GM08714 (cell line): ENCODE measurements around the gene KASH5.
"Not testable (repeated sequence)": the region's sequence is repeated elsewhere in the genome, so short reads cannot be mapped to it uniquely, and the experiment has no call there.

Experiments
- H3K4me3 ChIP-seq: fragments of 200-500 bp; sonication (Bioruptor generic); 2 replicates; pipeline ENCODE4 v1.5.1; 2014; ENCODE audit warnings: mild to moderate bottlenecking, low read length, inconsistent platforms
- ZNF274 ChIP-seq: IDR thresholded peaks from 2 replicates; pipeline ENCODE4 v1.6.1; 2012; ENCODE audit warnings: mild to moderate bottlenecking, low read depth, low read length

The KASH5 gene

DNA sequence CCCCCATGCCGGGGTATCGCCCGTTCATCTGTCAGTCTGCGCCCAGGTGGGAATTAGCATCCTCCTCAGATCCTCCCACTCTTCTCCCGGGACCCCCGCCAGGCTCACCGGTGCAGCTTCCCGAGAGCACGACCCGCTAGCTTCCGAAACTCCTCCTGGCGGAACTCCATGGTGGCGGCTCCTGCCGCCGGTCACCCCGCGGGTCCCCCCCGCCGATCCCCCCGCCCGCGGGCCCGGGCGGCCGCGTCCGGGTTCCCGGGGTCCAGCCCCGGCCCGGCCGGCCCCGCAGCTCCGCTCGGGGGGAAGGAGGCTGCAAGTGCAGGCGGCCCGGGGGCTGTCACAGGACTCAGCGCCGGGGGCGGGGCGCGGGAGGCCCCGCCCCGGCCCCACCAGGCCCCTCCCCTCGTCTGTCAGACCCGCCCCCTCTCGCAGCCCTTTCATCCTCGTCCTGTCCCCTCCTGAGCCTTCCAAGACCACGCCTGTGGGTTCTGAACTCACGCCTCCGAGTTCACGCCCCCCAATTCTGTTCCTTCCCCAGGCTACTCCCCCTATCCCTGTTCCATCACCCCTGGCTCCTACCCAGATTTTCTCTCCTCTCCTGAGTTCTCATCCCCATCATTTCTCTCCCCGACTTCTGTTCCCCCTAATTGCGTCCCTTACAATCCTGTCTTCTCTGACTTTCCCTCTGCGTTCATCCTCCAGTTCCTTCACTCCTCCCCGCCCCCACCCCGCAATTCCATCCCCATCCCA lies 53.3 kb downstream of the KASH5 start, which contains the start of gene SLC17A7:
SLC17A7 (minus strand) TSS at position 318 of the 750 bp plus-strand sequence; CDS start at position 170, 148 bp downstream.
- no peak within 1 kb of the TSS for H3K4me3 ChIP-seq
- TF ChIP-seq ZNF274 = no peak

DNA sequence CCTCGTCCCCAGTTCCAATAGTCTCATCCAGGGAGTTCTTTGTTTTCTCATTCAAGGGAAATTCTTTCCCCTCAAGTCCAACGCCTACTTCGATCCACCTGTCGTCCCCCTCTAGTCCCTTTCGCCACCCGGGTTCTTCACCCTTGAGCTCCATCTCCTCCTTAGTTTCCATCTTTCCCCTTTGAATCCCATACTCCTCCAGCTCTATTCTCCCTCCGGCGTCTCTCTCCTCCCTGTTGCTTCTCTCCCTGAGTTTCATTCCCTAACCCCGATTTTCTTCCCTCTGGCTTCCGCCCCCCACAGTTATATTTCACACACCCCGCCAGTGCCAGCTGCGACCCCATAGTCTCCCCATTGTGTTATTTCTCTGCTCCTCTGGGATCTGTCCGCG lies 53.9 kb downstream of the KASH5 start:
- no peak overlapping the region for H3K4me3 ChIP-seq
- no peak for TF ChIP-seq ZNF274

DNA sequence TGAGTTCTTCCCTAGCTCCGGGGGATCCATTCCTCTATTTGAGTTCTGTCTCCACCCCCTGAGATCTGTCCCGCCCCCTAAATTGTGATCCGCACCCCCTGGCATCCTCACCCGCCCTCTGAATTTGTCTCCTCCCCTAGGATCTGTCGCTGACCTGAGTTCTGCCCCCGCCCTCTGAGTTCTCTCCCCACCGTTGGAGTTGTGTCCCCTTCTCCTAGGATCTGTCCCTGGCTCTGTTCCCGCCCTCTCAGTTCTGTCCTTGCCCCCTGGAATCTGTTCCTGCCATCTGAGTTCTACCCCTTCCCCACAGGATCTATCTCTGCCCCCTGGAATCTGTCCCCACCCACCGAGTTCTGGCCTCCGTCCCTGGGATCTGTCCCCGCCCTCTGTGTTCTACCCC lies 54.3 kb downstream of the KASH5 start:
- no peak overlapping the region for H3K4me3 ChIP-seq

DNA sequence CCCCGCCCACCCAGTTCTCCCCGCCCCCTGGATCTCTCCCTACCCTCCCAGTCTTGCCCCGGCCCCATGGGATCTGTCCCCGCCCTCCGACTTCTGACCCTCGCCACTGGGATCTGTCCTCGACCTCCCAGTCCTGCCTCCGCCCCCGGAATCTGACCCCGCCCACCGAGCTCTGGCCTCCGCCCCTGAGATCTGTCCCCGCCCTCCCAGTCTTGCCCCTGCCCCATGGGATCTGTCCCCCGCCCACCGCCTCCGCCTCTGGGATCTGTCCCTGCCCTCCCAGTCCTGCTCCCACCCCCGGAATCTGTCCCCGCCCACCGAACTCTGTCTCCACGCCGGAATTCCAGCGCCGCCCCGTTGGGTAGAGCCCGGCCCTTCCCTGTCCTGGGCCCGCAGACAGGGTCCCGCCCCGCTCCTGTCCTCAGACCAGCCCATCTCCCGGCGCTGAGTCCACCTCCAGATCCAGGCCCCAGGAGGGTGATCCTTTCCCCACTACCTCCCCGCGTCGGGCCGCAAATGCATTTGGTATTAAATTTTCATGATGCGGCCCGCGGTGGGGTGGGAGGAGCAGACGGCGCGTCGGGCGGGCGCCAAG lies 54.8 kb downstream of the KASH5 start:
- H3K4me3 ChIP-seq = peak overlapping the region; percentile 57; the same call in 1 of the 2 replicates
- TF ChIP-seq ZNF274 = no peak

More for the DNA sequence above, 54.3 kb downstream of the KASH5 start:
- no peak for TF ChIP-seq ZNF274

DNA sequence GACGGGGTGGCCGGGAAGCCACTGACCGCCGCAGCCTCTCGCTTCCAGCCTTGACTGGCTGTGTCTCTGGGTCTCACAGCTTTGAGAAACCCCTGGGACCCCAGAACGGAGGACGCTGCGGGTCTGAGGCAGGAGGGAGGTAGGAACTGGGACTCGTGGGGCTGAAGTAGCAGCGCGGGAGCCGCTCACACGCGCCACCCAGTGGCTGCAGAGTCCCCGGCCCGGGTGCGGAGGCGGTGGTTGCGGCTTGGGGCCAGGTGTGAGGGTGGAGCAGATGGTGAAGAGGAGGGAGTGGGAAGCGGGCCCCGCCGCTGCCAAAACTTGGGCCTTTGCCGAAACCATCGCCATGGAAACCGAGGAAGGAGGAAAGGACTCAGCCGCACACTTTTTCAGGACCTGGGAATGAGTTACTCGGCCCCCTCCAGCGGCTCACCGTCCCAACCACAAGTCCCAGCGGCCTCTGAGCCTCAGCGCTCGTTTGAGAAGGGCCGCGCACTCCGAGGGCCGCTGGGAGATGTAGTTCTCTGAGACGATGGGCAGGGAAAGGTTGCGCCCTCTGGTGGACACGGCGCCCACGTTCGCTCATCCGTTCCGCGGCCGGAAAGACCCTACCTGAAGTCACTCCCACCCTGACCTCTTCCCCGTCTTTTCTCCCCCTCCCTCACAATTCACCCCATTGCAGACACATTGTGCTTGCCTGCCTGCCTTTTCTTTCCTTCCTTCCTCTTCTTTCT lies 55.5 kb downstream of the KASH5 start:
- peak overlapping the region; percentile 57; the same call in 1 of the 2 replicates for H3K4me3 ChIP-seq
- no peak for TF ChIP-seq ZNF274

DNA sequence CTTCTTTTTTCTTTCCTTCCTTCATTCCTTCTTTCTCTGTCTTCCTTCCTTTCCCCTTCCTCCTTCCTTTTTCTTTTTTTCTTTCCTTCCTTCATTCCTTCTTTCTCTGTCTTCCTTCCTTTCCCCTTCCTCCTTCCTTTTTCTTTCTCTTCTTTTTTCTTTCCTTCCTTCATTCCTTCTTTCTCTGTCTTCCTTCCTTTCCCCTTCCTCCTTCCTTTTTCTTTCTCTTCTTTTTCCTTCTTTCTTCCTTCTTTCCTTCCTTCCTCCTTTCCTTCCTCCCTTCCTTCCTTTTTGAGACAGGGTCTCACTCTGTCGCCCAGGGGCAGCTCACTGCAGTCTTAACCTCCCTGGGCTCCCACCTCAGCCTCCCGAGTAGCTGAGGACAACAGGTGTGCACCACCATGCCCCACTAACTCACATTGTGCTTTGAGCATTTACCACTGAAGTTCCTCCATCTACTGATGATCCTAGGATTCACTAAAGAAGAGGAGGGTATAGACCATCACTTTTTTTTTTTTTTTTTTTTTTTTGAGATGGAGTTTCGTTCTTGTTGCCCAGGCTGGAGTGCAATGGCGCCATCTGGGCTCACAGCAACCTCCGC lies 56.2 kb downstream of the KASH5 start:
- not testable (repeated sequence) for H3K4me3 ChIP-seq

DNA sequence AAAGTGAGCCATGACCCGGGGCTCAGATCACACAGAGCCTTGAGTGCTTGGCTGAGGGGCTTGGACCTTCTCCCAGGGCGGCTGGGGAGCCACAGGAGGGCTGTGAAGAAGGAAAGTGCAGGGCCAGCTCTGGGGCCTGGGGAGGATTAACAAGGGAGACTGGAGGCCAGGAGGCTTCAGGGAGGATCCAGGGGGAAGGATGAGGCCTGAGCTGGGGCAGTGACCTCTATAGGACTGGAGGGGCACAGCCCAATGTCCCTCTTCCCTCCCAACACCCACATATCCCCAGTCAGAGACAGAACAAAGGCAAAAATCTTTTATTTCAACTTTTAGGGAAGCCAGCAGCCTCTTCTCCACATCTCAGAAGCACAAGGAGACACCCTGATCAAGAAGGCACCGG lies 57.9 kb downstream of the KASH5 start:
- H3K4me3 ChIP-seq = no peak overlapping the region
- no peak for TF ChIP-seq ZNF274

DNA sequence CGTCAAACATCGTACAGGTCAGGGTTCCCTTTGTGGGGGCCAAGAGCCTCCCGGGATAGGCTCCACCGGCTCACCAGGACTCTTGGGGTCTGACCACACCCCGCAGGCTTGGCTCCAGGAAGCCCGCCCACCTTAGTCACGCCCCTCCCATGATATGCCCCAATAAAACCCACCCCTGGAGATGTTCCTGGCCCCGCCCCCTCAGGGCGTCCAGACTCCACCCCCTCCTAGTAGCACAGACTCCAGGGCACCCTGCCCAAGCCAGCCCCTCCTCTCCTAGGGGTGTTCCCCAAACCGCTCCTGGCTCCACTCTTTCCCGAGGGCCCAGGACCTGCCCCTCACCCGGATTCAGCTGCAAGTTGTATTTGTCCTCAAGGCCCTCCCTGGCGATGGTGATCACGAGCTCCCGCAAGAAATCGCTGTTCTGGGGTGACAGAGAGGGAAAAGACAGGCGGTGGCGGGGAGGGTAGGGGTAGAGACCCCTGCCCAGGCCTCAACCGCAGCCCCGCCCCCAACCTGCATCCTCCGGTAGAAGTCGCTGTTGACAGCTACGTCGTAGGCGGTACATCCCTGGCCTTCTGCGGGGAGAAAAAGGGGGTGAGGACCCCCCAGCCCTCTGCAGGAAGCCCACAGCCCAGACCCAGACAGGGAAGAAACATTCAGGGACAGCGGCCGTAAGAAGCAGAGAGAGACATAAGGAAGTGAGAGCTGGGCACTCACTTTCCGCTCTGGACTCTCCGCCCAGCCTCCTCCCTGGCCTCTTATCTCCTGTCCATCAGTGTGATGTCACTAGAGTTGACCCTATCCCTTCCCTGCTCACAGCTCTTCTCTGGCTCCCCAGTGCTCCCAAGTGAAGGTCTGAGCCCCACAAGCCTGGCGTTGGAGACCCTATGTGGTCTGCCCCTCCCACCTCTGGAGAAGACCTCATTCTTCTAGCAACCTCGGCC lies 59.7 kb downstream of the KASH5 start:
- H3K4me3 ChIP-seq = no peak overlapping the region
- TF ChIP-seq ZNF274 = no peak

DNA sequence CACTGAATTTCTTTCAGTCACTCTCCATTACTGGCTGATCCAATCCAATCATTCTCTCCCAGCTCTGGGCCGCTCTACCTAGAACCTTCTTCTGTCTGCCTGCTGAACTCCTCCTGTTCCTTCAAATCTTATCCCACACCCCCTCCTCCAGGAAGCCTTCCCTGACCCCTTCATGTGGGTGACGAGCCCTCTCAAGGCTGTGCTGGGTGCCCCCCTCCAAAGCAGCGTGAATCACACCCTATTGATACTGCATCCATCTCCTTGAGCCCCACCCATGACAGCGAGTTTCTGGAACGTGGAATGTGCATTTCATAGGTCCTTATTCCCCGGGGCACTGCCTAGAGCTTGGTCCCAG lies 60.4 kb downstream of the KASH5 start:
- no peak for TF ChIP-seq ZNF274
- no peak overlapping the region for H3K4me3 ChIP-seq

DNA sequence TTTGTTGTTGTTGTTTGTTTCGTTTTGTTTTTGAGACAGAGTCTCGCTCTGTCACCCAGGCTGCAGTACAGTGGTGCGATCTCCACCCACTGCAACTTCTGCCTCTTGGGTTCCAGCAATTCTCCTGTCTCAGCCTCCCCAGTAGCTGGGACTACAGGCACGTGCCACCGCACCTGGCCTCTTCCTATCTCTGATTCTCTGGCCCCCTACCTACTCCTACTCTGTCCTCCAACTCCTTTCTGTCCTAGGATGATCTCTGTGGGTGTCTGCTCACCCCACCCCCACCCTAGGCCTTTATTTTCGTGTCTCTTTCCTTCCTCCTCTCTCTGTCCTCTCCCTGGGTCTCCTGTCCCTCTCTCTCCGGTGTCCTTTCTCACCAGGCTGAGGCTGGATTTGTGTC lies 62.4 kb downstream of the KASH5 start:
- H3K4me3 ChIP-seq = peak overlapping the region; percentile 90
- no peak for TF ChIP-seq ZNF274

DNA sequence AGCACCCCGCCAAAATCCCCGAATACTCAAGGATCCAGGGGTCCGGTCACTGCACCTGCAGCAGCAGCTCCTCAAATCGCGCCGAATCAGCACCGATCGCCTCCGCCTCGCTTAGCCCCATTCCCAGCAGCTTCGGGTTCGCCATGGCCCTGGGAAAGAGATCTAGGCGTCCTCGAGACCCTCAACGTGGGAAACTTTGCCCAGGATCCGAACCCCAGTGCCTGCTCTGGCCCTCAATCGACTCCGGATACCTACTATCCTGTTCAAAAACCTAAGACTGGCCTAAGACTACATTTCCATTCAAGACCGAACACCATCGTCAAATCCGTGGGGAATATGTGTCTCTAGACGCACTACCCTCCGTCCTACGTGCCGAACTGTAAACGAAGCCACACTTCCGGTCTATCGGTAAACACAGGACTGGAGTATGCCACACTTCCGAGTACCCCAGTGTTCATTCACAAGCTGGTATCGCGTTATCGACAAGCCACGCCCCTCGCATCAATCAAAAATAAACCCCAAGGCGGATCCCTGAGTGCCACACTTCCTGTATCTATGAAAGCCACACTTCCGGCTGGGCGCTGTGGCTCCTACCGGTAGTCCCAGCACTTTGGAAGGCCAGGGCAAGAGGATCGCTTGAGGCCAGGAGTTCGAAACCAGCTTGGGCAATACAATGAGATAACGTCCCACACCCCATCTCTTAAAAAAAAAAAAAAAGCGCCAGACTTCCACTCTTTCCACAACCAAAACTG lies 63.6 kb downstream of the KASH5 start, which contains the start of gene PIH1D1:
PIH1D1 (minus strand) TSS at position 385 of the 752 bp plus-strand sequence; CDS start at position 145, 240 bp downstream.
- H3K4me3 ChIP-seq = peak within 1 kb of the TSS; percentile 90
- TF ChIP-seq ZNF274 = no peak

DNA sequence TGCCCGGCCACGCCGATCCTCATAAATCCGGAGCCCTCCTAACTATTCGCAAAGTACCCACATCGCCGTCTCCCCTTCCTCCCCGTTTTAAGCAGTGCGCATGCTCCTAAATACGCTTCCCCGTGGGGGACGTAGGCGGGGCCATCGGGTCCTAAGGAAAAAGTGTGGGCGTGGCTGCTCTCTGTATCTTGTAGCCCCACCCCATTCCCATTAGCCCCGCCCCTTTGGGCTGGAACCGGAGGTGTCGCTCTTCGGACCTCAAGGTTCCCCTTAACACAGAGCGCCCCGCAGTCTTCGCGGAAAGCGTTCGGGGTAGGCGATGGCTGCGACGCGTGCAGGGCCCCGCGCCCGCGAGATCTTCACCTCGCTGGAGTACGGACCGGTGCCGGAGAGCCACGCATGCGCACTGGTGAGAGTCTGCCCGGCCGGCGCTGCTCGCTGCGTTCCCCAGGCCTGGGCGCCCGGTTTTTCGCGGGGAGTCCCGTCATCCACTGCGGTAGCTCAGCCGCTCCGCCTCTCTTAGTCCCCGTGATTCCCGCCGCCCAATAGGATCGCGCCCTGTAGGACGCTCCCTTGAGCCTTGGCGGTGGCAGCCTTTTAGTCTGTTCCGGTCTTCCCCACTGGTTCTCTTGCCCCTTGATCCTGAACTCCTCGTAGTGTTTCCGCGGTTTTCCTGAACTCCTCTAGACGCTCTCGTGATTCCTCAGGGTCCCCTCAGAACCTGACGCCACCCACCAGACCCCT lies 65.1 kb downstream of the KASH5 start, which contains the start of gene ALDH16A1:
ALDH16A1 (plus strand) TSS at position 213 of the 744 bp plus-strand sequence; CDS start at position 320, 107 bp downstream.
- H3K4me3 ChIP-seq = peak within 1 kb of the TSS; percentile 80
- TF ChIP-seq ZNF274 = no peak
